Activated CD8-positive, alpha-beta memory T cell treated with anti-CD3 and anti-CD28 coated beads, Interleukin-2, amount 50 U/mL, for 1 hour (primary cell): ENCODE data around the gene BCORL1.
A peak's percentile ranks its signal among the peaks of the same experiment; 100 is the strongest.

Source experiments
- DNase-seq: peaks from one replicate; pipeline ENCODE4 v3.0.0-alpha.2; 2020; ENCODE audit errors: extremely low read depth

Gene BCORL1, protein sequence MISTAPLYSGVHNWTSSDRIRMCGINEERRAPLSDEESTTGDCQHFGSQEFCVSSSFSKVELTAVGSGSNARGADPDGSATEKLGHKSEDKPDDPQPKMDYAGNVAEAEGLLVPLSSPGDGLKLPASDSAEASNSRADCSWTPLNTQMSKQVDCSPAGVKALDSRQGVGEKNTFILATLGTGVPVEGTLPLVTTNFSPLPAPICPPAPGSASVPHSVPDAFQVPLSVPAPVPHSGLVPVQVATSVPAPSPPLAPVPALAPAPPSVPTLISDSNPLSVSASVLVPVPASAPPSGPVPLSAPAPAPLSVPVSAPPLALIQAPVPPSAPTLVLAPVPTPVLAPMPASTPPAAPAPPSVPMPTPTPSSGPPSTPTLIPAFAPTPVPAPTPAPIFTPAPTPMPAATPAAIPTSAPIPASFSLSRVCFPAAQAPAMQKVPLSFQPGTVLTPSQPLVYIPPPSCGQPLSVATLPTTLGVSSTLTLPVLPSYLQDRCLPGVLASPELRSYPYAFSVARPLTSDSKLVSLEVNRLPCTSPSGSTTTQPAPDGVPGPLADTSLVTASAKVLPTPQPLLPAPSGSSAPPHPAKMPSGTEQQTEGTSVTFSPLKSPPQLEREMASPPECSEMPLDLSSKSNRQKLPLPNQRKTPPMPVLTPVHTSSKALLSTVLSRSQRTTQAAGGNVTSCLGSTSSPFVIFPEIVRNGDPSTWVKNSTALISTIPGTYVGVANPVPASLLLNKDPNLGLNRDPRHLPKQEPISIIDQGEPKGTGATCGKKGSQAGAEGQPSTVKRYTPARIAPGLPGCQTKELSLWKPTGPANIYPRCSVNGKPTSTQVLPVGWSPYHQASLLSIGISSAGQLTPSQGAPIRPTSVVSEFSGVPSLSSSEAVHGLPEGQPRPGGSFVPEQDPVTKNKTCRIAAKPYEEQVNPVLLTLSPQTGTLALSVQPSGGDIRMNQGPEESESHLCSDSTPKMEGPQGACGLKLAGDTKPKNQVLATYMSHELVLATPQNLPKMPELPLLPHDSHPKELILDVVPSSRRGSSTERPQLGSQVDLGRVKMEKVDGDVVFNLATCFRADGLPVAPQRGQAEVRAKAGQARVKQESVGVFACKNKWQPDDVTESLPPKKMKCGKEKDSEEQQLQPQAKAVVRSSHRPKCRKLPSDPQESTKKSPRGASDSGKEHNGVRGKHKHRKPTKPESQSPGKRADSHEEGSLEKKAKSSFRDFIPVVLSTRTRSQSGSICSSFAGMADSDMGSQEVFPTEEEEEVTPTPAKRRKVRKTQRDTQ (N-terminal part only)

DNA sequence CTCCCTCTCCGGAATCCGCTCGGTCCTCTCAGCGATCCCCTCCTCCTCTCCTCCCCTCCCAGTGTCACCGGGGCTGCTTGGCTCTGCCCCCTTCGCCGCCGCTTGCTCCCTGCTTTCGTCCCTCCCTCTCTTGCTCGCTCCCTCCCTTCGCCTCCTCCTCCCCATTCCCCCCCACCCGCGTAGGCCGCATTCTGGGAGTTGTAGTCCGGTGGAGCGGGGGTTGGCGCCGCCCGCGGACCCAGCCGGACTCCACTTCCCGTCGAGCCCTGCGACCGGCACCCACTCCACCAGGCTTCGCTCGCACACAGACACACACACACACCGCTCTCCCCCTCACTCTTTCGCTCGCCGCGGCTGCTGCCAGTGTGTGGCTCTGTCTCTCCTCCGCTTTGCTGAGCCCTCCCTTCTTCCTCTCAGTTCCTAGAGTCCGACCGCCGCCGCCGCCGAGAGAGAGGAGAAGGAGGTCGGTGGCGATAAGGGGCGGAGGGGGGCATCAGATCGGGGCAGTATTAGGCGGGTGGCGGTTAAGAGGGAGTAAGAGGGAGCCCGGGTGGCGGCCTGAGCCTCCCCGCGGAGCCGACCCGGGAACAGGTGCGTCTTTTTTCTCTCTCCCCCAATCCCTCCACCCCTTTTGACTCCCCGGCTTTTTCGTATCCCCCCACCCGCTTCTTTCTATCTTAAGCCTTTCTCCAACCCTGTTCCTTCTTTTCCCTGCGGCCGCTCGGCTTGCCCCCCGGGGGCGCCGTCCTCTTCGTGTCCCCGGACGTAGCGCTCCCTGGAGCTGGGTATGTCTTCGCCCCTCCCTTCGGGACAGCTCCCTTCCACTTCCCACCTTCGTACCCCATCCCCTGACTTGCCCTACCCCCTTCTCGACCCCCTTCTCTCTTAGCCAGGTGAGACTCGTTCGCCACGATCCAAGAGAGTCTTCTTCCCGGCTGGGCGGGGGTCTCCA, at the start of gene BCORL1:
BCORL1 (plus strand) TSS at position 336 of the 952 bp plus-strand sequence. CDS start 22,597 bp downstream, outside the sequence.
- peak; percentile 68 for DNase-seq

DNA sequence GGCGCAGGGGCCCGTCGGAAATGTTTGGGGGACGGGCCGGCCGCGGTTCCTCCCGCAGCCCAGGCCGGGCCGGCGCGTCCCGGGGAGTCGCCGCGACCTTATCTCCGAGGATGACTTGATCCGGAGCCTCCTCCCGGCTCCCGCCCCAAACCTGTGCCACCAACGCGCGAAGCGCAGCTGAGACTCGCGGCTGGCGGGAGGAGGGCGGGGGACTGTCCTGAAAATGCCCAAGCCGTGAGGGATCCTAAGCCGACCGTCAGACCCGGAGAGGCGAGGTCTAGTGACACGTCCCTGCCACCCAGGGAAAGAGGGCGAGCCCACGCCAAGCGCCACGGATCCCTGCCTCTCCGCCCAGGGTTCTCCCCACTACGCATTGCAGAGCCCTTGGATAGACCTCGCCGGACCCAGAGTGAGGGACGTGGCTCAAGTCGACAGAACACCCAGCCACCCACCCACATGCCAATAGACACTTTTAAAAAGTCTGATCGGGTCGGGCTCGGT, 49.6 kb upstream of the BCORL1 start:
- DNase-seq = no peak

DNA sequence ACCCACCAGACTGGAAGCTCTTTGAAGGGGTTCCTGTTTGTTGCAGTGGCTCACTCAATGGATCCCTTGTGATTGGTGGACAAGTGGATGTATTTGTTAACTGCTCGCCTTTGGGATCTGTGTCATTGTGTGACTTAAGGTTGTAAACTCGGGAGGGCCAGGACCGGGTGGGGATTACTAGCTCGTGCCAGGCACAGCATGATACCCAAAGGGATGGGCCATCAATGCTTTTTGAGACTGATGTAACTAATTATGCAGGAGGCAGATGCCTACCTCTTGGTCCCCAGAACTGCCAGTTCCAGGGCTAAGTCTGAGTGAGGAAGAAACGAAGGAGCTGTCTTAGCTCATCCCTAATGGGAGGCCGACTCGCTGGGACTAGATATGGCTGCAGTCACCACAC, 48.7 kb upstream of the BCORL1 start:
- DNase-seq = no peak

DNA sequence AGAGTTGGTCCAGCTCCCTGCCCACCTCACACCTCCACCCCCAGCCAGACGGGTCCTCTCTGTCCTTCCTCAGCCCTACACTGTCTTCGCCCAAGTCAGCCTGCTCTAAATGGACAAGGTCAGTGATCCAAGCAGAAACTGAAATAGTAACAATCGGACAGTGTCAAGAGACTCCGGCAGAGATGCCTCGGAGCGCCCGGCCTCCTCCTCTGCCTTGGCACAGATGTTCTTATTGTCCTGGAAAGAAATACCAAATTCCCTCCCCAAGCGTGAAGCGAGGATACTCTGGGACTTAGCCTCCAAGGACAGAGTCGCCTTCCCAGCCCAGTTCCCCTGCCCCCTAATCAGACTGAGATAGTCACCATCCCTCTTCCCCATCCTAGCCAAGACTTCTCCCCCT, 48.0 kb upstream of the BCORL1 start:
- no peak for DNase-seq

DNA sequence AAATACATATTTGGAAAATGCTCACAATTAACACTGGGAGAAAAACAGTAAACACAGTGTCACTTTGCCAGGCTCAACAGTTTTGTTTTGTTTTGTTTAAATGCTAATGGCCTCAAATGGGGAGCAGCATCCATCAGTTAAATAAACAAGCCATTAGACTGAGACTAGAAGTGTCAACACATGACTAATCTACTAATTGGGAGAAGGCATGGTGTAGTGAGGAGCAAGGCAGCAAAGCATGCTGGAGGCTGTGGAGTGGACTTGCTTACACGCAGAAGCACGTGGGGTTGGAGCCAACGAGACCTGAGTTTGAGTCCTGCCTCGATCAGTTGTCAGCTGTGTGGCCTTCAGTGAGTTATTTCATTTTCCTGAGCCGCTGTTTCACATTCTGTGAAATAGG, 47.5 kb upstream of the BCORL1 start:
- DNase-seq = no peak

DNA sequence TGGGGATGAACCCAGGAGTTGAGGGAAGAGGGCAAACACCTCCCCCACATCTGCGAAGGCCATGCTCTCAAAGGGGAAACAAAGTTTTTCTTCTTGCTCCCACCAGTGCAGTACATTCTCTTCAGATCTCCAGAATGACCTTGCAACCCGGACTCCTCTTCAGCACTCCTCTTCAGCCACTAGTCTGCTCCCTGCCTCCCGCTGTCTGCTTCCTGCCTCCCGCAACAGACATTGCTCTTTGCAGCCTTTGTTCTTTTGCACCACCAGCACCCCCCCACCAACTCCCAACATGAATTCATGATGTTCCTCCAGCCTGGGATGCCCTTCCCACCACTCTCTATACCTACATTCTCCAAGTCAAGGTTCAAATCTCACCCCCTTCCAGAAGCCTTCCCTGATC, 44.4 kb upstream of the BCORL1 start:
- DNase-seq = no peak

DNA sequence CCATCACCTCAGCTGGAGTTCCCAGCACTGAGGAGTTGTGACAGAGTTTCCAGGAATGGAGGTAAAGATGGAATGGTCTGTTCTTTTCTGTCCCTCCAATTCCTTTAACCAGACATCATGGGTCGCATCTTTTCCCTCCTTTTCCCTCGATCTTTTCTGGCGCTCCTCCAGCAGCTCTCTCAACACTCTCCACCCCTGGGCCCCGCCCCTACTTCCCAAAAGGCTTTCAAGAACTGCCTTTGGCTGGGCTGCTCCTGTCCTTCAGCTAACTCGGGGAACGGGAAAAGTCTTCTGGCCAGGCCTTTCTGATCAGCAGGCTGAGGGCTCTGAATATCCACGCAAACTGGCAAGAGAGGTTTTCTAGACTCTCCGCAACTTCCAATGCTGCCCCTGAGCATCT, 42.4 kb upstream of the BCORL1 start:
- DNase-seq = no peak

DNA sequence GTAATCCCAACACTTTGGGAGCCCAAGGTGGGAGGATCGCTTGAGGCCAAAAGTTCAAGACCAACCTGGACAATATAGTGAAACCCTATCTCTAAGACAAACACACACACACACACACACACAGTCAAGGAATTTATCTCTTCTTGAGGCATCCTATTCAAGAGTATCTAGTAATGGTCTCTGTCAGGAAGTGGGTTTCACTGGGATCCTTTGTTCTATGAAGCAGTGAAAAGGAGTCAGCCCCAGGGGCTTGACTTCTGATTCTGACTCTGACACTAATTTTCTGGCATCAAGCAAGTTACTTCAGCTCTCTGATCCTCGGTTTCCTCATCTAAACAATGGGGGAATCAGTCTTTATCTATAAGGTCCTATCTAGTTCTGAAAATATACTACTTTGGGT, 41.7 kb upstream of the BCORL1 start:
- DNase-seq = no peak

DNA sequence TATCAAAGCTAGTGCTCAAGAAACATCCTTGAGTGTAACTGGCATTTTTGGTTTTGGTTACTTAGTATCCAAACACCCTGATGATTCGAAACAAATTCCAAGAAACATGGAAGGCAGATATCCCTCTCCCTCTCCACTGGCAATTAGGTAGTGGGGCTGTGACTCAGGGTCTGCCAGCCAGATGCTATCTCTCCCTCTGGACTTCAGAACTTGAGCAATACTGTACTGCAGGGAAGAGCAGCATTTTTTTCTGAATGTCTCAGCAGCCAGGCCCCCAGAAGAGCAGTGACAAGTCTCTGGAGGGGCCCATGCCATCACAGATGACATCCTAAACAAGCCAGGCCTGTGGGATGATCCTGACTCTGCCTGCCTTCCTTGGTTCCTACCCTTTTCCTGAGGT, 37.3 kb upstream of the BCORL1 start:
- no peak for DNase-seq

DNA sequence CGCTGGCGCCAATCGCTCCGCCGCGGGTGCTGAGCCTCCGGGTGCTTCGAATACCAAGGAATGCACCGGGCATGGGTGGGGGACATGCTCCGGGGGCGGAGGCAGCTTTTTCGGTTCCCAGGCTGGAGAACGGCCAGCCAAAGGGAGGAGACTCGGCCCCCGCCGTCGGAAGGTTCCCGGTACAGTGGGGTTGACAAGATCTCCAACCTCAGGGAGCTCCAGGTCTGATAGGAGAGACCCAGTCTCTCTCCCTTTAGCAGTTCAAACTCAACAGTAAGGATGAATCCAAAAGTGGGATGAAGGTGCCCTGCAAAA, 29.1 kb upstream of the BCORL1 start:
- no peak for DNase-seq

DNA sequence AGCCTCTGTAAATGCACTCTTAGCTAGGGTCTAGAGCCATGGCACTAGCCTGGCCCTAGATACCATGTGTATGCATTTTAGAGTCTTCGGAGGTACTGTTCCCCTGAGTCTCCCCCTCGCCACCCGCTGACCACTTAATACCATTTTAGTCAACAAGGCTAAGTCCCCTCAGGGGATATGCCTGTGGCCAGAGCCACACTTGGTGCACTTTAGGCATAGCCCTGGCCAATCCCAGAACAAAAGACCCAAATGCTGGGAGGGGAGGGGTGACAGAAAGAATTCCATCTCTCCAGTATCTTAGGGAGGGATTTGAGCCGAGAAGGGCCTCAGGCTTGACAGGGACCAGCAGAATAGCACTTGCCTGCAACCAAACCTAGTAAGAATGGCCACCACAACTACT, 28.6 kb upstream of the BCORL1 start:
- no peak for DNase-seq

DNA sequence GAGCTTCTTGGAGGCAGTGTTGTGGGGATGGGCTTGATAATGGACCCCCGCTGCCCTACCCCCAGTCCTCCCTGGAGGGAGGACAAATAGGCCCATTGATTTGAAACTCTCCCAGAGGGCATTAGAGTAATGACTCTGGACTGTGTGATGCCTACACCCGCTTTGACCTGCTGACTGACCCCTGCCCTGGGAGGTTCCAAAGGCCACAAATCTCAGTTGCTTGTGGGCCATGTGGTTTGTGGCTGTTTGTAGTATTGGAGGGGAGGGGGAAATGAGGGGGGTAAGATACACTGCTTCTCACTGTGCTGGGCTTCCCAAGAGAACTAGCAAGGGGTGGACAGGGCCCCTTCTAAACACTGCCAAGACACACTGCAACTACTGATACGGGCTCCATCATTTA, 27.6 kb upstream of the BCORL1 start:
- no peak for DNase-seq

DNA sequence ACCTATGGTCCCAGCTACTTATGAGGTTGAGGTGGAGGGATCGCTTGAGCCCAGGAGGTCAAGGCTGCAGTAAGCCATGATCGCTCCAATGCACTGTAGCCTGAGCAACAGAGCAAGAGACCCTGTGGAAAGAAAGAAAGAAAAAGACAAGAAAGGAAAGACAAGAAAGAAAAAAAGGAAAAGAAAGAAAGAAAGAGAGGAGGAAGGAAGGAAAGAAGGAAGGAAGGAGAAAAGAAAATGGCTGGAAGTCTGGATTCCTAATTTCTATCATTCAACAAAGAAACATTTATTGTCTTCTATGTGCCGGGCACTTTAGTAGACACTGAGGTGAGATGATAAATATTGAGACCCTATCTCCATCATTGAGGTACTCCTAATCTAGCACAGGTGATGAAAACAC, 26.8 kb upstream of the BCORL1 start:
- DNase-seq = no peak

DNA sequence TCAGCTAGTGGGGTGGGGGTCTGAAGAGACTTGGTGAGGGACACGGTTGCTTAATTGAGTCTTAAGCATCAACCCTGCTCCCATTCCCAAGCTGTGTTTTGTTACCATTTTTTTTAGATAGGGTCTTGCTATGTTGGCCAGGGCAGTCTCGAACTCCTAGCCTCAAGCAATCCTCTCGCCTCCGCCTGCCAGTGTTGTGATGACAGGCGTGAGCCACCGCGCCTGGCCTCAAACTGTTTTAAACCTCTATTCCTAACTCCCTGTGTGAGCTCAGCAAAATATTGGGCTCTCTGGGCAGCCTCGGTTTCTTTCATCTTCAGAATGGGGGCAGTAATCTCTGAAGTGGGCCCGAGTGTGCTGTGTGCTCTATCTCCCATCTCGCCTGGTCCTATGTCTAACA, 26.3 kb upstream of the BCORL1 start:
- DNase-seq = no peak

DNA sequence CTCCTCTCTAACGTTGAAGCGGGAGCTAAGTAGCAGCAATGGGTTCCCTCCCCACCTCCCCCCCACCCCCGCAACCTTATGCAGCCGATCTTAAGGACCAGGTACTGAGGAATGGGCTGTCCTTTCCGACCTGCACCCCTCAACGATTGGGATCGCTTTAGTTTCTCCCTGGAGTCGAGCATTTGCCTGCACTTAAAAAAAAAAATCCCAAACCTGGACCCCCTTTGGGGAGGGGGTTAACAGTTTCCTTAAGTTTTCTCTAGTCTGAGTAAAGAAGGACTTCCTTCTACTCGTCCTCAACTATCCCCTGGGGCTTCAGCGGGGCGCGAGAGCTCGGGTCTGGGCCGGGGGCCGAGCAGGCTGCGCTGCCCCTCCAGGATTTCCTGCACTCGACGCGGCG, 25.7 kb upstream of the BCORL1 start:
- DNase-seq = no peak

DNA sequence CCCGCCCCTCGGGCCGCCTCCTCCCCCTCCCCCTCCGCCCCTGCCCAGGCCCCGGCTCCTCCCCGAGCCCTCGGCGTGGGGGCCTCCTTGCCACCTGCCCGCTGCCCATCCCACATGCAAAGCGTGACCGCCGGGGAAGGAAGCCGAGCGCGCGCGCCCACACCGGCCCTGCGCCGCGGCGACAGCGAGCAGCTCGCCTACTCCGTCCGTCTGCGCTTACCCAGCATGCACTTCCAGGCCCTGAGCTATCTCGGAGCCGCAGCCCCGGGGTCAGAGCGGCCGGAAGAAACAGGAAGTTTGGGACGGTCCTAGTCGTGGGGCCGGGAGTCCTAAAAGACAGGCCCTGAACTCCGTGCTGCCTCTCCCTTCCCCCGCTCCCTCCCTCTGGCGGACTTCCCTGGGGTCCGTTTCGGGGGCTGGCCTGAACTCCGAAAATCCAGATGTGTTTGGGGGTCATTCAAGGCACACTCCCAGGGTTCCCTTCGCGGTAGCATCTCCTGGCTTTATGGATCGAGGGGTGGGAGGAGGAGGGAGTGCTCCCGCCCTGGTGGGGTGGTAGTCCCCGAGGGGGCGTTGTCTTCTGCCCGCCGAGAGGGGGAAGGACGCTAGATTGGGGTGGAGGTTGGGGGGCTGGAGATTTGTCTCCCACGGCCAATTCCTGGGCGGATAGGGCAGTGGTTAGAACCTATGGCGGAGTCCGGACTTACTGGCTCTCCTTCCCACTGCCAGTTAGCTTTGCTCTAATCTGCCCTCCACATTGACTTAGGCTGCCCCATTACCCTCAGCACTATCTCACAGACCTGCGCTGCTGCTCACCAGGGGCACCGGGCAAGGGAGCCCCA, 25.0 kb upstream of the BCORL1 start:
- DNase-seq = no peak

DNA sequence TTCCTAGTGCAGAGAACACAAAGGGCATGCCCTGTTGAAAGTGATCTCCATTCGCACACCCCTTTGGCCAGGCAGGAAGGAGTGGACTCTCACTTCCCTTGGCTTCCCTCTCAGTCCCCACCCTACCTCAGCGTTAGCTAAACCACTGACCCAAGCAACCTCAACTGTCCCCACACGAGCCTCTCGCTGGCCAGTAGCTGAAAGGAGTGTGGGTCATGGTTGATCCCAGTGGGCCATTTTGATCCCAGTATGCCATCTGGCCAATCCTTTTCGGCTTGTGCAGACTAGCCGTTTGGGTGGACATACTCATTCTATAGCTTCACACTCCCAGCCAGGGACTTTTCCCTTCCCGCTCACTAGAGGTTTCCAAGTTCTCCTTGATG, 24.4 kb upstream of the BCORL1 start:
- DNase-seq = no peak

DNA sequence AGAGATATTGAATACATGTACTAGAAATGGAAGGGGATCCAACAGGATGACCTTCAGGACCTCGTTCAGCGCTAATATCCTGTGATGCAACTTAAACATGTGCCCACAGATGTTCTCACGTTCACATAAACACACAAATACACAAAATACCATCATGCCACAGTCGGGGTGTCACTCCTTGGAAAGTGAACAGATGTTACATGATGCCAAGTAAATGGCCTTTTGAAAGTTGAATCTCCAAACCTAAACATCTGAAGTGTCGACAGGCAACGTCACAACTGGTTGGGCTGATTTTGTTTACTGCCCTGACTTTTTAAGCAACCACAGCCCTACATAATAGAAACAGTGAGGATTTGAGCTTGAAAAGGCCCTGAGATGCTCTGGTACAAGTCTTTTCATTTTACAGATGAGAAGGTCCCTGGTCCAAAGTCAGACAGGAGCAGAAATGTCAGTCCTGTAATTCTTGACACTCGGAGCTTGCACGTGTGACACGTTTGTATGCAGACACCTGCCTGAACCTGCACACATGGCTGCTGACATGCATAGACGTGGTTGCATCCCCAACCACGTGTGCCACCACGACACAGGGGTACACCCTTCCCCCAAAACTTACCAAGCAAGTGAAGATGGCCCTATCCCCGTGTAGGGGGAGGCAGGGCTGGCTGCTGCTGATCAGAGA, 23.5 kb upstream of the BCORL1 start:
- no peak for DNase-seq

DNA sequence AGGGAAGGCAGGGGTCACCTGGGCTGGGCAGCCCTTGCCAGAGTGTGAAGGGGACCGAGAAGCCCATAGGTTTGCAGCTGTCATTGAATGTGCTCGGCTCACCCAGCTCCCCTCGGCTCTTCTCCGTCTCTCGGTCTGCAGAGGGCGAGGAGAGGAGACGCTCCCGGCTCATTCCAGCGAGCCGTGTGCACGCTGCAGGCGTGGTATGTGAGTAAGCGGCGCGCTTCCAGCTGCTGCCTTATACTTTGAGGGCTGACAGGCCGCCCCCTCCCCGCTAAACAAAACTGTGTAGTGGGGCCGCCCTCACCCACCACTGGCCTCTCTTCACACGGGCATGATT, 23.0 kb upstream of the BCORL1 start:
- no peak for DNase-seq
